GM21526 (cell line): ENCODE data around the gene C16orf78.

Source experiments
- ATAC-seq: cut with Tn5 transposase; IDR thresholded peaks from one replicate; pipeline ENCODE4 v1.9.1; 2021; ENCODE audit warnings: moderate library complexity; ENCODE audit not compliant: unreplicated experiment, low FRiP score

C16orf78 gene

DNA sequence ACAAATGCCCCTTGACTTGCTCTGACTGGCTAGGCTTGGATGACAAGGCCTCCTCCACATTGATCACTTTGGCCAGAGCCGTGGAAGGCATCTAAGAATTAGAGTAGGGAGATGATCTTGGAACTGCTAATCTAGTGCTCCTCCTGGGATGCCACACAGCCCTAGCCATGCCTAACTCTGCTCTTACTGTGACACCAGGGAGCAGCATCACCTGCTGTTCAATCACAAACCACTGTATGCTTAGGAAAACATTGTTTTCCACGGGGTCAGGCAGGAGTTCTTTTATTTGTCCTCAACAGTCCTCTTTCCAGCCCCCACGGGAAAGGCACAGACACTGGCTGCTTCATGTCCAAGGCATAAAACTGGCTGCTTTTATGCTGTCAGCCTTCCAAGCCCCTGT, 46.3 kb downstream of the C16orf78 start:
- ATAC-seq = no peak

- ATAC-seq = no peak
These were observed 49.3 kb downstream of the C16orf78 start for GRCh38 chr16:49422896-49423295.

GRCh38 chr16:49424961-49425360, 51.4 kb downstream of the C16orf78 start:
- no peak for ATAC-seq

GRCh38 chr16:49427771-49428170, 54.2 kb downstream of the C16orf78 start:
- ATAC-seq = no peak

DNA sequence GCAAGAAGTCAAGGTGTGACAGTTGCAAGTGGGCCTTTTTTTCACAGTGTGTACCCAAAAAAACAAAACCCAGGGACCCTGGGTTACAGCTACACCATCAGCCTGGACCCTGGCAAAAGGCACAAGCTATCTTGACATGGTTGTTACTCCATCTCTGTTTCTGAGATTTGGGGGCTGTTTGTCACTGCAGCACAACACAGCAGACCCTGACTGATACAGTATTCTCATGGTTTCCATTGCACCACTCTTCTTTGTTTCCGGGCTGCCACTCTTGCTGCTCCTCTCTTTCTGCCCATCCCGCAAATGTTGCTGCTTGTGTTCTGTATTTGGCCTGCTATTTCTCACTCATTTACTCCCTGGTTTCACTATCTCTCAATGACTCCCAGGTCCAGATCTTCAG, 55.2 kb downstream of the C16orf78 start:
- no peak for ATAC-seq

- no peak for ATAC-seq
These were observed 57.4 kb downstream of the C16orf78 start for GRCh38 chr16:49431040-49431439.

DNA sequence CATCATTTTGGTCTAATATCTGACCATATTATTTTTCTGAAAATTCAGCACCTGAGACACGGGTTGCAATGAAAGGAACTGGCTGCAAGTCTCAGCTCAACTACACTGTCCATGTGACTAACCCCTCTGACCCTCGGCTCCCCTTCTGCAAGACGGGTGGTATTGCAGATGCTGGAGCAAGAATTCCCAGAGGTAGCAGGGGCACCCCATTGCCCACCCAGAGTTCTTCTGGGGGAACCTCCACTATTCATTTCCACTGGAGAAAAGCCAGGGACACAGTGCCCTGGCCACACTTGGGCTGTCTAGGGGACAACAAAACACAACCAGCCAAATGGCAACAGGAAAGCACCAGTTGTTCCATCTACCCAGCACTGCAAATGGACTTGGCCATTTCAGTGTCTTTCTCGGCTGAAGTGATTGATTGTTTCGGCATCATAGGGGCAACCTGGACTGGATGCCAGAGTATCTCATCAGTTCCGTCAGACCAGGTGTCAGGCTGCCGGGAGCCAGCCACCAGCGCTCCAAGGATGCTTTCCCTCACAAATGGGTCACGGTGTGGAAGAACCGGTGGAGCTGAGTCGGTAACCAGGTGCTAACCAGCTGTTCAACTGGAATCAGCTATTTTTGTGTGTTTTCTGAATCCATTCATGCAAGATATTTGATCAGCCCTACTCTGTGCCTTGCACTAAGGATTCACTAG, 58.1 kb downstream of the C16orf78 start:
- ATAC-seq = no peak

GRCh38 chr16:49434733-49435132, 61.1 kb downstream of the C16orf78 start:
- ATAC-seq = no peak

DNA sequence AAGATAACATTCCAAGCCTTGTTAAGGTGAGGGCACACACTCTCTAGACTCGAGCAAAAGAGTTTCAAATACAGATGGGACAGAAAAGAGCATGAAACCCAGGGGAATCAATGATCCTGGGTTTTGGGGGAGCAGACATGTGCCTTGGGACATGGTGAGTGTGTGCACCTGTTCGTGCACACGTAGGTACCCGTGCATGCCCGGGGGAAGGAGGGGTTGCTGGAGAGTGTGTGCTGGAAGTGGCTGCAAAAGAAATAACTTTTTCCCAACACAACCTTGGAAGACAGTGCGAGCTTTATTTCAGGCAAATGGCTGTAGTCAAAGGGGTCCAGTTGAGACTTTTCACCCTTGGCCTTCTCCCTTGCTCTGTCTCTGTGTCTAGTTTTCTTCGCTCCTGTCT, 62.6 kb downstream of the C16orf78 start:
- no peak for ATAC-seq

DNA sequence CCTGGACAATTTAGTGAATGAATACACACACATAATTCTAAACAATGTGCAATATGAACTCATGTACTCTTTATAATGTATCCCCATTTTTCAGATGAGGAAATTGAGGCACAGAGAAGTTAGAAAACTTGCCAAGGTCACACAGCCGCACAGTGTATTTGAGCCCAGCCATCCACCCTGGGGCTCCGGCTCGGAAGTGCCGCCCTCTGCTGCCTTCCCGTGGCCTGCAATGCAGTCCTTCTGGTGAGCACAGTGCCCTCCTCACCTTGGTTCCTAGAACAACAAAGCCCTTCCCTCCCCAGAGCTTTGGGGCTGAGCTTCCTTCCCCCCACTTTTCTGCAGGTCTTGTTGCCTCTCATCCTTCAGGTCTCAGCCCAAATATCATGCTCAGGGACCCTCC, 63.7 kb downstream of the C16orf78 start:
- ATAC-seq = no peak

DNA sequence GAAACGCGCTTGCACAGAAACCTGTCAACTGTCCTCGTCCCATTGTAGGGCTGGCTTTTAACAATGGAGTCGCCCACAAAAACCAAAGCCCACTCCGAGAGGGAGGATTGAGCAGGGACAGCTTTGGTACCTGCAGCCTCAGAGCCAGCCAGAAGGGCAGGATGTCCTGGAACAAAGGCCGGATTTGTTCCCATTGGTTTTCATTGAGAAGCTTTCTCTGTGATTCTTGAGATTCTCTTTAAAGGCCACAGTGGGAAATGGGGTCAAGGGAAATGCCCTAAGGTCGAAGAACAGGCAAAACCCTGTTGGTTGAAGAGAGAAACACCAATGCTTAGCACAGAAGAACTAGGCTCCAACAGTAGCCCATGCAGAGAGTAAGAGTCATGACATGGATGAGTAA, 65.4 kb downstream of the C16orf78 start:
- no peak for ATAC-seq

- ATAC-seq = no peak
These were observed 66.1 kb downstream of the C16orf78 start for GRCh38 chr16:49439676-49440075.

DNA sequence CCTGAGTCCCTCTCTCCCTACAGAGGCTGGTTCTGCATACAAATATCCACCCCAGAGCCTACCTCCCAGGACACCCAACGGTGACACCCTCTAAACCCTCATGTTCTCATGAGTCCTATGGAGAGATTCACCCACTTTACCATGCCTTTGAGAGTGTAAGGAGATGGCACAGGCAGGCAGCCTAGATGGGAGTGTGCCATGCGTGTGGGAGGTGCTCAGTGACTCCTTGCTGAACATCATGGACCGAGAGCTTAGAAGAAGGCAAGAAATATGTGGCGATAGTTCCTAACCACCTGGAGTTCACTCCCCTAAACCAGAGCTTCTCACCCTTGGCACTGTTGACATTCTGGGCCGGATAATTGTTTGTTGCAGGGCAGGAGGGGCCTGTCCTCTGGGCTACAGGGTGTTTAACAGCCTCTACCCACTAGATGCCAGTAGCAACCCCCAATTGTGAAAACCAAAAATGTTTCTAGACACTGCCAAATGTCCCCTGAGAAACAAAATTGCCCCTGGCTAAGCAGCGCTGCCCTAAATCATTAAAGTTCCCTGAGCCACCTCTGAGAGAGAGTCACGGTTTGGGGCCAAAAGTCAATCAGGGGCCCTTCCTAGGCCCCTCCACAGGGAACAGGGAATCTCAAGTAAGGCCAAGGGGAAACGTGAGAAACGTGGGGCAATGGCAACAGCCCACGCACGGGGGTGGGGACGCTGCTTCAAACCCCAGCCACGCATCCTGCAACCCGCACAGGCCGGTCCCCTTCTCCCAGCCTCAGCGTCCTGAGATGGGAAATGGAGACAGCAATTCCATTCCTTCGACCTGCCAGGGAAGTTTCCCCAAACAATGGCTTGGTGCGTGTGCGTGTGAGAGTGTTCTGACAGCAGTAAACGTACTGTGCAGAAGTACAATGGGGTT, 66.8 kb downstream of the C16orf78 start:
- no peak for ATAC-seq

GRCh38 chr16:49441366-49441780, 67.8 kb downstream of the C16orf78 start:
- ATAC-seq = peak; percentile 96

- no peak for ATAC-seq
These were observed 69.2 kb downstream of the C16orf78 start for GRCh38 chr16:49442805-49443204.

DNA sequence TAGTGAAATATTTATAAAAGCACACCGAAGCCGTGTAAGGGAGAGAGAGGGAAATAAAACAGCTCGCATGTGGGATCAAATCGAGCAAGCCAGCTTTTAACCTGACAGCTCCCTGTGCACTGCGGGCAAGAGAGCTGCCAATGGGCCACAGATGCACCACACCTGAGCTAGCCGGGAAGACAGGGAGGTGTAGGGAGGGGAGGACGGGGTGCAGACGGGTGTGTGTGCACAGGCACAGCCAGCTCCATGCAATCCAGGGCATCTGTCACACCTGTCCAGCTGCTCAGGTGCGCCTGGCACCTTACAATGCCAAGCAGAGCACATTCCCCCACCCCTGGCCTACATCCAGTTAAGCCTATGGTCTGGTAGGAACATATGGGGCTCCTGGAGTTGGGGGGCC, 70.0 kb downstream of the C16orf78 start:
- ATAC-seq = no peak

- no peak for ATAC-seq
These were observed 73.2 kb downstream of the C16orf78 start for GRCh38 chr16:49446805-49447204.
